Heart left ventricle (tissue), 16 donors: ENCODE results near the gene RYK. TPM values are rescaled to one million over a fixed set of nuclear protein-coding genes. Genes with fewer than 3 reads are reported as not detected.

Source experiments
- ATAC-seq, 4 donors: fragments of 200-7000 bp; cut with Tn5 transposase; one replicate each; pipeline ENCODE4 v1.9.1; 2020 to 2022; ENCODE audit warnings: moderate library complexity in 4 of 4, mild to moderate bottlenecking in 3 of 4, moderate number of reproducible peaks in 1 of 4
- DNase-seq, 5 donors: peaks; one replicate each; pipeline ENCODE4 v3.0.0-alpha.2; 2020
- H3K27ac ChIP-seq, 12 donors: fragments of 200-600 bp; sonication (generic) in 4 of 12; one replicate each; pipeline versions ENCODE4 v1.5.0 to v1.8.0; 2016 to 2022; ENCODE audit warnings: mild to moderate bottlenecking in 2 of 12
- H3K27me3 ChIP-seq, 9 donors: fragments of 200-600 bp; sonication (generic) in 2 of 9; one replicate each; pipeline versions ENCODE4 v1.5.1 to v1.8.0; 2016 to 2022; ENCODE audit warnings: mild to moderate bottlenecking in 3 of 9
- H3K36me3 ChIP-seq, 9 donors: fragments of 200-600 bp; sonication (generic) in 2 of 9; one replicate each; pipeline versions ENCODE4 v1.5.0 to v1.8.0; 2018 to 2022; ENCODE audit warnings: mild to moderate bottlenecking in 2 of 9
- H3K4me1 ChIP-seq, 12 donors: fragments of 200-600 bp; sonication (generic) in 4 of 12; one replicate each; pipeline versions ENCODE4 v1.5.0 to v1.8.0; 2016 to 2022; ENCODE audit warnings: mild to moderate bottlenecking in 3 of 12
- H3K4me3 ChIP-seq, 12 donors: fragments of 200-600 bp; sonication (generic) in 4 of 12; one replicate each; pipeline versions ENCODE4 v1.5.0 to v1.8.0; 2017 to 2022; ENCODE audit warnings: mild to moderate bottlenecking in 9 of 12, moderate library complexity in 4 of 12
- H3K9me3 ChIP-seq, 12 donors: fragments of 200-600 bp; sonication (generic) in 4 of 12; one replicate each; pipeline versions ENCODE4 v1.5.0 to v1.8.0; 2016 to 2022; ENCODE audit warnings: mild to moderate bottlenecking in 1 of 12
- POLR2A ChIP-seq, 2 donors: fragments of 450-650 bp; IDR thresholded peaks; one replicate each; pipeline ENCODE4 v1.6.1; 2017; ENCODE audit warnings: antibody characterized with exemption in 2 of 2, mild to moderate bottlenecking in 2 of 2, moderate library complexity in 2 of 2
- WGBS, 4 donors: extraction: QIAGEN DNeasy Blood & Tissue Kit in 2 of 4; methylation state at CpG; one replicate each; pipeline versions ENCODE4 v1.1.5 to v1.1.7; 2013 to 2018; 5-methylcytosine and 5-hydroxymethylcytosine counted together
- intact Hi-C, 10 donors: fragments of 100-400 bp; cut with DNase I; formaldehyde crosslinking; loops; one replicate each; pipeline versions ENCODE4 v1.11.1 to v1.14.2; 2022
- polyA plus RNA-seq, 2 donors: library from polyadenylated mRNA; stranded (reverse); fragments of 200-250 nt; gene quantifications; one replicate each; pipeline ENCODE4 v1.2.3, GENCODE V29; 2013
- total RNA-seq, 9 donors: library from RNA; depleted of rRNA in 2 of 9; stranded (reverse); fragments of >200 nt in 2 of 9; fragmentation: NEBNext Ultra II Directional in 3 of 9; extraction: Animal tissue kit (Norgen Biotek cat#: 25700) in 3 of 9; gene quantifications; one replicate each; pipeline versions ENCODE4 v1.1.0 to v1.2.4, GENCODE V29; 2016 to 2023
- TF ChIP-seq, protein P1 (sequence below), 12 donors: fragments of 200-600 bp; sonication (generic) in 4 of 12; IDR thresholded peaks; one replicate each; pipeline versions ENCODE4 v1.5.0 to v1.8.0; 2018 to 2022; ENCODE audit warnings: antibody characterized with exemption in 12 of 12, mild to moderate bottlenecking in 5 of 12
- donor health status: ischemic (EF 13 %, LVEDD 7.1; RV severe dilation, severe dysfunction).
- donor health status: healthy with polysubstance abuse.
- donor health status: DM: no; HTN: yes; CAD: no.
- donor health status: DM: no; HTN: no; CAD: no.
- donor health status: ischemic (EF 25% LVEDD 6.9; RV normal size, moderate dysfunction).
- donor health status: ischemic (EF 25% LVEDD 5.7; RV mildly dilated, moderate dysfunction).
- donor health status: healthy.
- donor health status: DM: yes; HTN: yes; CAD: no.
- donor health status: ischemic (EF 35%, LVEDD 5.7; RV mildly dilated, moderate dysfunction).
- donor health status: nonischemic (EF 11% LVEDD 7.7; RV severe dilation, severe dysfunction).
- donor health status: DM: yes; HTN: yes; CAD: no.
- donor health status: PGD.
- donor health status: ischemic (EF 29% LVEDD 5.4; RV normal size, mild dysfunction).
- donor health status: nonischemic (EF 23%, LVEDD 6.1; RV moderate dilation, normal function).

Gene RYK
- total and polyA plus RNA-seq, 11 donors: 17.3 to 43.7 (median 37.7) TPM

DNA sequence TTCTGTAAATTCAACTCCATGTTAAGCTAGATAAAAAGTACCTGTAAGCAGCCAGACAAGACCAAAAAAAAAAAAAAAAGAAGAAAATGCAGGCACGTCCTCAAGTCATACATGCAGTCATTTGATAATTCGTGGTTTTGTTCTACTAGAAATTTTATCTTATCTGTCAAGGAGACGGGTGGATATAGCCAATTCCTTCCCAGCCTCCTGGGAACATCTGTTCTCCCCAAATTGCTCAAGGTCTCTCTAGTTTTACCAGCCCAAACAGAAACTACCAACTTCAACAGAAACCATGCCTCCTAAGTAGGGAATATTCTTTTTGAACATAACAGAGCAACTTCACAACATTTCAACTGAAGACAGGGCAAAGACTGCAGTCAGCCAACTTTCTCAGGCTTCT, 19.5 kb downstream of the RYK start:
- intact Hi-C loops: no loop called here

DNA sequence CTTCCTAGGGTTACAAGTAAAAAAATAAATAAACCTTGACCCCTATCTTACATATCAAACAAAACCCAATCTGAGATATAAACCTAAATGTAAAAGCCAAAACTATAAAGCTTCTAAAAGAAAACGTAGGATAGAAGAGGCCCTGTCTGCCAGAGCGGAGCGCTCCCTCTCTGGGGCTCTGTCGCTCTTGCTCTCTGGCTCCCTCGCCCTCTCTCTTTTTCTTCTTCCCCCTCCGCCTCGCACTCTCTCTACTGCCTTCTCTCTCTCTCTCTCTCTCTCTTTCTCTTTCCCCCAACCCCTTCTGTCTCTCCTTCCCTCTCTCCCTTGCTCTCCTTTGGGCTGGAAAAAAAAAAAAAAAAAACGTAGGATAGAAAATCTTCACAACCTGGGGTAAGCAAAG, 21.6 kb downstream of the RYK start:
- Histone ChIP-seq H3K4me3 (no peak overlapping the region), H3K27ac (no peak overlapping the region), H3K36me3 (no peaks in the 10 kb centered on the region), H3K9me3 (no peaks in the 10 kb centered on the region), H3K27me3 (no peaks in the 10 kb centered on the region), H3K4me1 (peaks cover 0 to 47% (median 22%) of the 10 kb centered on the region in 12 donors)
- intact Hi-C loops: no loop called here
- no peak for ATAC-seq
- 89 to 93% (median 91%) methylated on average over 8 of the region's 8 CpGs for whole genome bisulfite sequencing, 4 donors
- TF ChIP-seq, protein P1, sequence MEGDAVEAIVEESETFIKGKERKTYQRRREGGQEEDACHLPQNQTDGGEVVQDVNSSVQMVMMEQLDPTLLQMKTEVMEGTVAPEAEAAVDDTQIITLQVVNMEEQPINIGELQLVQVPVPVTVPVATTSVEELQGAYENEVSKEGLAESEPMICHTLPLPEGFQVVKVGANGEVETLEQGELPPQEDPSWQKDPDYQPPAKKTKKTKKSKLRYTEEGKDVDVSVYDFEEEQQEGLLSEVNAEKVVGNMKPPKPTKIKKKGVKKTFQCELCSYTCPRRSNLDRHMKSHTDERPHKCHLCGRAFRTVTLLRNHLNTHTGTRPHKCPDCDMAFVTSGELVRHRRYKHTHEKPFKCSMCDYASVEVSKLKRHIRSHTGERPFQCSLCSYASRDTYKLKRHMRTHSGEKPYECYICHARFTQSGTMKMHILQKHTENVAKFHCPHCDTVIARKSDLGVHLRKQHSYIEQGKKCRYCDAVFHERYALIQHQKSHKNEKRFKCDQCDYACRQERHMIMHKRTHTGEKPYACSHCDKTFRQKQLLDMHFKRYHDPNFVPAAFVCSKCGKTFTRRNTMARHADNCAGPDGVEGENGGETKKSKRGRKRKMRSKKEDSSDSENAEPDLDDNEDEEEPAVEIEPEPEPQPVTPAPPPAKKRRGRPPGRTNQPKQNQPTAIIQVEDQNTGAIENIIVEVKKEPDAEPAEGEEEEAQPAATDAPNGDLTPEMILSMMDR (IDR thresholded peaks at IDR 0.05): no peak
- no peak for TF ChIP-seq POLR2A (IDR thresholded peaks at IDR 0.05)
- DNase-seq: no peak

More for the DNA sequence above, 19.5 kb downstream of the RYK start:
- no peaks in the 10 kb centered on the region for H3K9me3 ChIP-seq
- ATAC-seq: peak in 1 of 4 donors; percentile 10
- H3K27me3 ChIP-seq: no peaks in the 10 kb centered on the region
- 37 to 42% (median 38%) methylated on average over 3 of the region's 3 CpGs for WGBS, 4 donors
- TF ChIP-seq, protein P1 (IDR thresholded peaks at IDR 0.05): no peak
- no peak for TF ChIP-seq POLR2A (IDR thresholded peaks at IDR 0.05)
- H3K27ac ChIP-seq: no peak overlapping the region
- H3K4me1 ChIP-seq: peaks cover 0 to 58% (median 37%) of the 10 kb centered on the region in 12 donors
- H3K4me3 ChIP-seq: no peak overlapping the region
- no peak for DNase-seq
- no peaks in the 10 kb centered on the region for H3K36me3 ChIP-seq

DNA sequence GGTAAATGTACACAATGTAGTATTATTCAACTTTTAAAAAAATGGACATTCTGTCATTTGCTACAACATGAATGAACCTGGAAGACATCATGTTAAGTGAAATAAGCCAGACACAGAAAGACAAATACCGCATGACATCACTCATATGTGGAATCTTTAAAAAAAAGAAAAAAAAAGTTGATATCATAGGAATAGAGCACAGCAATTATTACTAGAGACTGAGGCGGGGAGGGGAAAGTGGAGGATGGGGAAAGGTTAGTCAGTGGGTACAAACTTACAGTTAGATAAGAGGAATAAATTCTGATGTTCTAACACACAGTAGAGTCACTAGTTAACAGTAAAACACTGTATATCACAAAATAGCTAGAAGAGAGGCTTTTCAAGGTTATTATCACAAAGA, 22.2 kb downstream of the RYK start:
- peaks cover 0 to 47% (median 20%) of the 10 kb centered on the region in 12 donors for H3K4me1 ChIP-seq
- TF ChIP-seq, protein P1 (IDR thresholded peaks at IDR 0.05): no peak
- no peak for TF ChIP-seq POLR2A (IDR thresholded peaks at IDR 0.05)
- intact Hi-C loops: no loop called here
- H3K4me3 ChIP-seq: no peak overlapping the region
- ATAC-seq: no peak
- H3K27me3 ChIP-seq: no peaks in the 10 kb centered on the region
- DNase-seq: no peak
- no peak overlapping the region for H3K27ac ChIP-seq
- no peaks in the 10 kb centered on the region for H3K36me3 ChIP-seq
- no peaks in the 10 kb centered on the region for H3K9me3 ChIP-seq
- WGBS, 4 donors: 88 to 96% (median 95%) methylated on average over 2 of the region's 2 CpGs

DNA sequence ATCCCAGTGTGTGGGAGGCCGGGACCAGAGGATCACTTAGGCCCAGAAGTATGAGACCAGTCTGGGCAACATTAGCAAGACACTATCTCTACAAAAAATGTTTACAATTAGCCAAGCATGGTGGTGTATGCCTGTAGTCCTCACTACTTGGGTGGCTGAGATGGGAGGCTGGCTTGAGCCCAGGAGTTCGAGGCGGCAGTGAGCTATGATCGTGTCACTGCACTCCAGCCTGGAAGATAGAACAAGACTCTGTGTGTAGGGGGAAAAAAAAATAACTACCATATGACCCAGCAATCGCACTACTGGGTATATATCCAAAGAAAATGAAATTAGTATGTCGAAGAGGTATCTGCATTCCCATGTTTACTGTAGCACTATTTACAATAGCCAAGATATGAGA, 22.6 kb downstream of the RYK start:
- DNase-seq (no peak), ATAC-seq (peak in 1 of 4 donors; percentile 40)
- WGBS, 4 donors: 60 to 71% (median 60%) methylated on average over 6 of the region's 6 CpGs
- Histone ChIP-seq H3K27me3 (no peaks in the 10 kb centered on the region), H3K36me3 (no peaks in the 10 kb centered on the region), H3K4me3 (no peak overlapping the region), H3K27ac (no peak overlapping the region), H3K9me3 (no peaks in the 10 kb centered on the region), H3K4me1 (peaks cover 0 to 48% (median 19%) of the 10 kb centered on the region in 12 donors)
- intact Hi-C loops: no loop called here
- no peak for TF ChIP-seq POLR2A (IDR thresholded peaks at IDR 0.05)
- TF ChIP-seq, protein P1 (IDR thresholded peaks at IDR 0.05): no peak
